Breast epithelium (tissue), 4 donors: ENCODE measurements around the gene RPP21. TPM values are rescaled to one million over a fixed set of nuclear protein-coding genes. Genes with fewer than 3 reads are reported as not detected.

Experiments
- DNase-seq, 2 donors: peaks; one replicate each; pipeline ENCODE4 v3.0.0-alpha.2; 2019; ENCODE audit warnings: low spot score in 2 of 2
- H3K27ac ChIP-seq, 2 donors: fragments of 200-600 bp; sonication (generic) in 1 of 2; one replicate each; pipeline ENCODE4 v1.5.1; 2016 to 2019; ENCODE audit warnings: mild to moderate bottlenecking in 1 of 2
- H3K27me3 ChIP-seq, 2 donors: fragments of 200-600 bp; sonication (generic) in 1 of 2; one replicate each; pipeline versions ENCODE4 v1.5.1 to v1.6.0; 2017 to 2019; ENCODE audit warnings: control low read depth in 1 of 2, mild to moderate bottlenecking in 1 of 2
- H3K36me3 ChIP-seq: fragments of 200-600 bp; one replicate; pipeline ENCODE4 v1.5.1; 2019
- H3K4me1 ChIP-seq, 2 donors: fragments of 200-600 bp; sonication (generic); one replicate each; pipeline ENCODE4 v1.5.1; 2016 to 2019; ENCODE audit warnings: control low read depth in 1 of 2
- H3K4me3 ChIP-seq, 3 donors: fragments of 200-600 bp; sonication (generic); 1 replicate in 2 of 3; 2 replicates in 1 of 3; pipeline ENCODE4 v1.5.1; 2016 to 2019; ENCODE audit warnings: mild to moderate bottlenecking in 3 of 3, moderate library complexity in 2 of 3
- H3K9me3 ChIP-seq, 2 donors: fragments of 200-600 bp; sonication (generic) in 1 of 2; one replicate each; pipeline ENCODE4 v1.5.1; 2016 to 2019; ENCODE audit warnings: control low read depth in 1 of 2
- CTCF ChIP-seq, 3 donors: fragments of 450-650 bp; IDR thresholded peaks; one replicate each; pipeline ENCODE4 v1.5.1; 2016 to 2017; ENCODE audit warnings: antibody characterized with exemption in 3 of 3, mild to moderate bottlenecking in 3 of 3, moderate library complexity in 3 of 3
- POLR2A ChIP-seq: fragments of 450-650 bp; IDR thresholded peaks from one replicate; pipeline ENCODE4 v1.6.1; 2016; ENCODE audit warnings: antibody characterized with exemption, mild to moderate bottlenecking, moderate library complexity
- POLR2AphosphoS5 ChIP-seq, 3 donors: sonication (generic); formaldehyde crosslinking; IDR thresholded peaks; one replicate each; pipeline ENCODE4 v1.6.1; 2017; ENCODE audit warnings: antibody characterized with exemption in 3 of 3
- intact Hi-C: fragments of 100-400 bp; cut with DNase I; formaldehyde crosslinking; loops from one replicate; pipeline ENCODE4 v1.15.1; 2023; ENCODE audit warnings: low total_unique reads
- total RNA-seq, 3 donors: library from RNA; depleted of rRNA; stranded (reverse); fragments of >200 nt; gene quantifications; one replicate each; pipeline ENCODE4 v1.1.0, GENCODE V29; 2016

RPP21 gene
- total RNA-seq, 3 donors from 2014 or later: 59.0 to 69.6 (median 67.8) TPM

- no peak for DNase-seq
- intact Hi-C loops: no loop called here
- Histone ChIP-seq H3K4me3 (peak overlapping the region; percentile 66 to 86 (median 70)), H3K27ac (peak overlapping the region; percentile 98 to 99), H3K36me3 (no peaks in the 10 kb centered on the region), H3K9me3 (no peaks in the 10 kb centered on the region), H3K27me3 (no peaks in the 10 kb centered on the region), H3K4me1 (peaks cover 5 to 6% of the 10 kb centered on the region in 2 donors)
- no peak for TF ChIP-seq CTCF (IDR thresholded peaks at IDR 0.05)
- no peak for TF ChIP-seq POLR2AphosphoS5 (IDR thresholded peaks at IDR 0.05)
- TF ChIP-seq POLR2A: no peak
Measured at GRCh38 chr6:30325873-30326525, 19.0 kb upstream of the RPP21 start.

- peak; percentile 58 to 92 (median 80) for TF ChIP-seq POLR2AphosphoS5 (IDR thresholded peaks at IDR 0.05)
- TF ChIP-seq POLR2A: peak; percentile 70
- TF ChIP-seq CTCF (IDR thresholded peaks at IDR 0.05): peak in 1 of 3 donors; percentile 13
- H3K9me3 ChIP-seq: no peaks in the 10 kb centered on the region
- H3K27ac ChIP-seq: peak within 1 kb of the TSS; percentile 98 to 99
- peak within 1 kb of the TSS; percentile 66 to 86 (median 70) for H3K4me3 ChIP-seq
- no peaks in the 10 kb centered on the region for H3K36me3 ChIP-seq
- H3K27me3 ChIP-seq: no peaks in the 10 kb centered on the region
- peak; percentile 76 to 78 for DNase-seq
- intact Hi-C loops: no loop called here
- H3K4me1 ChIP-seq: peaks cover 5 to 6% of the 10 kb centered on the region in 2 donors
Measured at GRCh38 chr6:30326526-30327231, 18.3 kb upstream of the RPP21 start, which contains the start of gene TRIM39. TRIM39 (plus strand) TSS chr6:30326927; CDS start chr6:30329318, 2,391 bp downstream.

- Histone ChIP-seq H3K4me1 (peaks cover 5 to 6% of the 10 kb centered on the region in 2 donors), H3K27ac (peak overlapping the region; percentile 98 to 99), H3K4me3 (peak overlapping the region; percentile 66 to 86 (median 70)), H3K36me3 (no peaks in the 10 kb centered on the region), H3K9me3 (no peaks in the 10 kb centered on the region), H3K27me3 (no peaks in the 10 kb centered on the region)
- intact Hi-C loops: no loop called here
- peak in 1 of 2 donors; percentile 77 for DNase-seq
- TF ChIP-seq POLR2AphosphoS5 (IDR thresholded peaks at IDR 0.05) (no peak), CTCF (IDR thresholded peaks at IDR 0.05) (no peak), POLR2A (no peak)
Measured at GRCh38 chr6:30327232-30327746, 17.7 kb upstream of the RPP21 start.

- H3K4me1 ChIP-seq: peaks cover 5 to 6% of the 10 kb centered on the region in 2 donors
- no peak overlapping the region for H3K27ac ChIP-seq
- H3K4me3 ChIP-seq: no peak overlapping the region
- TF ChIP-seq POLR2AphosphoS5 (IDR thresholded peaks at IDR 0.05) (no peak), CTCF (IDR thresholded peaks at IDR 0.05) (no peak), POLR2A (no peak)
- intact Hi-C loops: no loop called here
- H3K36me3 ChIP-seq: no peaks in the 10 kb centered on the region
- H3K9me3 ChIP-seq: no peaks in the 10 kb centered on the region
- no peak for DNase-seq
- no peaks in the 10 kb centered on the region for H3K27me3 ChIP-seq
Measured at GRCh38 chr6:30328397-30328796, 16.6 kb upstream of the RPP21 start.

GRCh38 chr6:30329331-30329730 is 15.6 kb upstream of the RPP21 start:
- intact Hi-C loops: no loop called here
- no peak overlapping the region for H3K4me3 ChIP-seq
- no peaks in the 10 kb centered on the region for H3K27me3 ChIP-seq
- H3K27ac ChIP-seq: no peak overlapping the region
- peaks cover 0 to 6% of the 10 kb centered on the region in 2 donors for H3K4me1 ChIP-seq
- TF ChIP-seq CTCF (IDR thresholded peaks at IDR 0.05) (no peak), POLR2AphosphoS5 (IDR thresholded peaks at IDR 0.05) (no peak), POLR2A (no peak)
- H3K9me3 ChIP-seq: no peaks in the 10 kb centered on the region
- DNase-seq: no peak
- H3K36me3 ChIP-seq: no peaks in the 10 kb centered on the region
